Tongue (tissue), 2 donors: Measurements from ENCODE around the gene B4GALNT1. TPM values are rescaled to one million over a fixed set of nuclear protein-coding genes. Genes with fewer than 3 reads are reported as not detected.
"Not testable (repeated sequence)": the region's sequence is repeated elsewhere in the genome, so short reads cannot be mapped to it uniquely, and the experiment has no call there.

Experiments used
- DNase-seq: peaks from one replicate; pipeline ENCODE4 v3.0.0-alpha.2; 2015
- total RNA-seq: library from RNA; depleted of rRNA; stranded (reverse); fragments of >200 nt; gene quantifications from one replicate; pipeline ENCODE4 v1.2.3, GENCODE V29; 2014

Gene B4GALNT1
- total RNA-seq, 1 donor from 2014 or later = 3.3 TPM

GRCh38 chr12:57620936-57621496 is 12.0 kb downstream of the B4GALNT1 start:
- DNase-seq = peak; percentile 13

GRCh38 chr12:57620245-57620935 is 12.6 kb downstream of the B4GALNT1 start:
- DNase-seq = no peak

- DNase-seq = no peak
Measured at GRCh38 chr12:57619434-57620244, 13.4 kb downstream of the B4GALNT1 start.

GRCh38 chr12:57618966-57619433 is 14.0 kb downstream of the B4GALNT1 start:
- DNase-seq = no peak

- DNase-seq = not testable (repeated sequence)
Measured at GRCh38 chr12:57618431-57618830, 14.6 kb downstream of the B4GALNT1 start.

GRCh38 chr12:57617942-57618341 is 15.1 kb downstream of the B4GALNT1 start:
- DNase-seq = no peak

GRCh38 chr12:57616383-57617101 is 16.5 kb downstream of the B4GALNT1 start:
- no peak for DNase-seq

- no peak for DNase-seq
Measured at GRCh38 chr12:57615637-57616036, 17.4 kb downstream of the B4GALNT1 start.

GRCh38 chr12:57614948-57615500 is 18.0 kb downstream of the B4GALNT1 start:
- DNase-seq = no peak

- peak; percentile 35 for DNase-seq
Measured at GRCh38 chr12:57614178-57614947, 18.6 kb downstream of the B4GALNT1 start.

GRCh38 chr12:57613427-57614109 is 19.4 kb downstream of the B4GALNT1 start:
- DNase-seq = no peak

- DNase-seq = no peak
Measured at GRCh38 chr12:57612711-57613426, 20.1 kb downstream of the B4GALNT1 start.

- no peak for DNase-seq
Measured at GRCh38 chr12:57611827-57612710, 20.9 kb downstream of the B4GALNT1 start.

GRCh38 chr12:57611108-57611826 is 21.7 kb downstream of the B4GALNT1 start, which contains the start of gene ARHGEF25:
Gene ARHGEF25, plus strand, starts transcription at chr12:57611435. Its CDS starts 460 bp downstream, at chr12:57611895.
- peak; percentile 91 for DNase-seq

GRCh38 chr12:57610554-57611107 is 22.4 kb downstream of the B4GALNT1 start:
- DNase-seq = peak; percentile 70

GRCh38 chr12:57609781-57610553 is 23.0 kb downstream of the B4GALNT1 start:
- peak; percentile 48 for DNase-seq
